PC-9 (cell line): ENCODE data around the gene SH2D1B. TPM values are rescaled to one million over a fixed set of nuclear protein-coding genes. Genes with fewer than 3 reads are reported as not detected.

ENCODE experiments used
- BruUV-seq: library from RNA; stranded (reverse); fragments of 400-500 nt; replicated peaks from 2 replicates; lab custom pipeline; 2021; lab: Mats Ljungman, UMichigan
- CTCF ChIA-PET: fragments of 300-600 bp; sonication (Branson Sonifier 250); formaldehyde crosslinking; loops from one replicate; lab custom pipeline; 2022; ENCODE audit warnings: antibody characterized with exemption; lab: Charles Lee
- POLR2A ChIA-PET: fragments of 300-600 bp; sonication (Branson Sonifier 250); formaldehyde crosslinking; loops from one replicate; lab custom pipeline; 2022; ENCODE audit warnings: antibody characterized with exemption; ENCODE audit not compliant: unreplicated experiment; lab: Charles Lee
- DNase-seq, 2 experiments: peaks; one replicate each; pipeline versions ENCODE4 v3.0.0 to v3.0.0-alpha.2; 2015 to 2022; ENCODE audit warnings: mixed read lengths in 1 of 2
- H2AFZ ChIP-seq: fragments of 200-600 bp; sonication (generic); 2 replicates; pipeline ENCODE4 v1.8.1; 2017; ENCODE audit warnings: antibody characterized with exemption
- H3F3A ChIP-seq: fragments of 200-600 bp; sonication (generic); 2 replicates; pipeline ENCODE4 v1.8.1; 2017; ENCODE audit warnings: antibody characterized with exemption, mild to moderate bottlenecking, low read depth; ENCODE audit not compliant: insufficient read depth
- H3K27ac ChIP-seq: fragments of 200-600 bp; sonication (generic); 2 replicates; pipeline ENCODE4 v1.6.1; 2016; ENCODE audit warnings: mixed run types
- H3K27me3 ChIP-seq: fragments of 200-600 bp; sonication (generic); 2 replicates; pipeline ENCODE4 v1.6.1; 2016; ENCODE audit warnings: low read depth, mixed run types; ENCODE audit not compliant: insufficient read depth
- H3K36me3 ChIP-seq: fragments of 200-600 bp; sonication (generic); 2 replicates; pipeline ENCODE4 v1.6.1; 2016; ENCODE audit warnings: low read depth, mixed run types
- H3K4me1 ChIP-seq: fragments of 200-600 bp; sonication (generic); replicated peaks from 2 replicates; pipeline ENCODE4 v1.6.1; 2016; ENCODE audit warnings: mixed run types; ENCODE audit not compliant: insufficient read depth
- H3K4me2 ChIP-seq: fragments of 200-600 bp; sonication (generic); 2 replicates; pipeline ENCODE4 v1.6.1; 2017; ENCODE audit warnings: mixed run types
- H3K4me3 ChIP-seq: fragments of 200-600 bp; sonication (generic); 2 replicates; pipeline ENCODE4 v1.6.1; 2016; ENCODE audit warnings: mixed run types
- H3K79me2 ChIP-seq: fragments of 200-600 bp; sonication (generic); 2 replicates; pipeline ENCODE4 v1.6.1; 2017; ENCODE audit warnings: low read depth, mixed run types
- H3K9me2 ChIP-seq: fragments of 200-600 bp; sonication (generic); 2 replicates; pipeline ENCODE4 v1.8.1; 2017; ENCODE audit warnings: mild to moderate bottlenecking; ENCODE audit not compliant: insufficient read depth
- H3K9me3 ChIP-seq: fragments of 200-600 bp; sonication (generic); 2 replicates; pipeline ENCODE4 v1.8.1; 2016; ENCODE audit warnings: low read depth; ENCODE audit not compliant: insufficient read depth
- H4K20me1 ChIP-seq: fragments of 200-600 bp; sonication (generic); 2 replicates; pipeline ENCODE4 v1.8.1; 2017; ENCODE audit not compliant: insufficient read depth
- CTCF ChIP-seq: fragments of 200-600 bp; sonication (generic); conservative IDR thresholded peaks from 2 replicates; pipeline ENCODE4 v1.6.1; 2017; ENCODE audit warnings: mixed run types, antibody characterized with exemption, mild to moderate bottlenecking, moderate library complexity
- EZH2 ChIP-seq: fragments of 200-600 bp; sonication (generic); IDR thresholded peaks from 2 replicates; pipeline ENCODE4 v1.8.0; 2017; ENCODE audit warnings: antibody characterized with exemption, low read depth
- intact Hi-C: fragments of 100-400 bp; cut with micrococcal nuclease; formaldehyde crosslinking; loops from one replicate; pipeline ENCODE4 v1.10.0; 2022; ENCODE audit not compliant: unreplicated experiment
- total RNA-seq: library from RNA; stranded (reverse); gene quantifications from 2 replicates; pipeline ENCODE4 v1.2.3, GENCODE V29; 2021

SH2D1B gene
- total RNA-seq, 1 experiment from 2014 or later, result not detected

- ChIA-PET POLR2A (no interaction called here), CTCF (no interaction called here)
- H3K27ac ChIP-seq, result no peak overlapping the region
- H3K27me3 ChIP-seq, result no peaks in the 10 kb centered on the region
- H3K4me2 ChIP-seq, result no peak overlapping the region
- H3K79me2 ChIP-seq, result no peaks in the 10 kb centered on the region
- intact Hi-C loops, result no loop called here
- no peak overlapping the region for H2AFZ ChIP-seq
- no peak overlapping the region for H3K4me3 ChIP-seq
- TF ChIP-seq CTCF, result no peak
- no peak for TF ChIP-seq EZH2
- H3K9me3 ChIP-seq, result no peaks in the 10 kb centered on the region
- BruUV-seq, result no TSS peak
- H3F3A ChIP-seq, result no peaks in the 10 kb centered on the region
- H3K9me2 ChIP-seq, result no peaks in the 10 kb centered on the region
- H4K20me1 ChIP-seq, result no peaks in the 10 kb centered on the region
- no peak for DNase-seq
- H3K36me3 ChIP-seq, result no peaks in the 10 kb centered on the region
- no peaks in the 10 kb centered on the region for H3K4me1 ChIP-seq
Observed at GRCh38 chr1:162397943-162398560, 13.9 kb downstream of the SH2D1B start.

GRCh38 chr1:162397039-162397448, 14.9 kb downstream of the SH2D1B start:
- Histone ChIP-seq H3K36me3 (no peaks in the 10 kb centered on the region), H3K79me2 (no peaks in the 10 kb centered on the region), H3K4me2 (no peak overlapping the region), H3F3A (no peaks in the 10 kb centered on the region), H3K27me3 (no peaks in the 10 kb centered on the region), H3K9me3 (no peaks in the 10 kb centered on the region), H3K27ac (no peak overlapping the region), H3K4me3 (no peak overlapping the region), H3K9me2 (no peaks in the 10 kb centered on the region), H4K20me1 (no peaks in the 10 kb centered on the region), H3K4me1 (no peaks in the 10 kb centered on the region), H2AFZ (no peak overlapping the region)
- no TSS peak for BruUV-seq
- TF ChIP-seq EZH2 (no peak), CTCF (no peak)
- POLR2A ChIA-PET, result no interaction called here
- no peak for DNase-seq
- CTCF ChIA-PET, result no interaction called here
- intact Hi-C loops, result no loop called here

GRCh38 chr1:162396201-162396906, 15.6 kb downstream of the SH2D1B start:
- H3K9me2 ChIP-seq, result no peaks in the 10 kb centered on the region
- no peaks in the 10 kb centered on the region for H3K27me3 ChIP-seq
- ChIA-PET CTCF (no interaction called here), POLR2A (no interaction called here)
- DNase-seq, result no peak
- intact Hi-C loops, result no loop called here
- no peaks in the 10 kb centered on the region for H3K79me2 ChIP-seq
- TF ChIP-seq EZH2 (no peak), CTCF (no peak)
- no peak overlapping the region for H3K27ac ChIP-seq
- H2AFZ ChIP-seq, result no peak overlapping the region
- peaks cover 4% of the 10 kb centered on the region; the same call in 1 of the 2 replicates for H3F3A ChIP-seq
- H3K4me3 ChIP-seq, result no peak overlapping the region
- no peaks in the 10 kb centered on the region for H4K20me1 ChIP-seq
- BruUV-seq, result no TSS peak
- H3K4me1 ChIP-seq, result no peaks in the 10 kb centered on the region
- H3K9me3 ChIP-seq, result no peaks in the 10 kb centered on the region
- H3K36me3 ChIP-seq, result no peaks in the 10 kb centered on the region
- no peak overlapping the region for H3K4me2 ChIP-seq
